ENCODE data around the gene MCFD2. TPM values are rescaled to one million over a fixed set of nuclear protein-coding genes. Genes with fewer than 3 reads are reported as not detected.

Gene MCFD2
- total and polyA plus RNA-seq, 2 donors (not counting 1 experiment from before 2014, with no cell fraction given) = 31.6 to 53.3 TPM

DNA sequence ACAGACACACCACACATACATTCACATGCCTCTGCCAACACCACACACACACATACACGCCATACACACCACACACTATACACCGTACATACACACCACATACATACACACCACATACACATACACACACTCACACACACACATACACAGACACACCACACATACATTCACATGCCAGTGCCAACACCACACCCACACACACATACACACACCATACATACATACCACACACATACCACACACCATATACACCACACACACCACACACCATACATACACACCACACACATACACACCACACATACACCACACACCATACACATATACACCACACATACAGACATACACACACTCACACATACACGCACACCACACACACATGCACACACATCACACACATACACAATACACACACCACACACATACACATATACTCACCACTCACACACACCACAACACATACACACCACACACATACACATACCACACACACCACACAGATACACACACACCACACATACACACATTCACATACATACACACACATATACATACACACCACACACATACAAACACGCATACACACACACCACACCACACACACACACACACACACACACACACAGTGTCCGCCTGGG lies 37.2 kb downstream of the MCFD2 start:
- DNase-seq (no peak), ATAC-seq (ENCODE audit: low read depth) (no peak)
- H3K9ac ChIP-seq (ENCODE audit: low read length) = no peak overlapping the region
- no peak overlapping the region for H3K27ac Mint-ChIP-seq
- ChIA-PET CTCF (no interaction called here), POLR2A (no interaction called here)
- TF ChIP-seq, protein P1, sequence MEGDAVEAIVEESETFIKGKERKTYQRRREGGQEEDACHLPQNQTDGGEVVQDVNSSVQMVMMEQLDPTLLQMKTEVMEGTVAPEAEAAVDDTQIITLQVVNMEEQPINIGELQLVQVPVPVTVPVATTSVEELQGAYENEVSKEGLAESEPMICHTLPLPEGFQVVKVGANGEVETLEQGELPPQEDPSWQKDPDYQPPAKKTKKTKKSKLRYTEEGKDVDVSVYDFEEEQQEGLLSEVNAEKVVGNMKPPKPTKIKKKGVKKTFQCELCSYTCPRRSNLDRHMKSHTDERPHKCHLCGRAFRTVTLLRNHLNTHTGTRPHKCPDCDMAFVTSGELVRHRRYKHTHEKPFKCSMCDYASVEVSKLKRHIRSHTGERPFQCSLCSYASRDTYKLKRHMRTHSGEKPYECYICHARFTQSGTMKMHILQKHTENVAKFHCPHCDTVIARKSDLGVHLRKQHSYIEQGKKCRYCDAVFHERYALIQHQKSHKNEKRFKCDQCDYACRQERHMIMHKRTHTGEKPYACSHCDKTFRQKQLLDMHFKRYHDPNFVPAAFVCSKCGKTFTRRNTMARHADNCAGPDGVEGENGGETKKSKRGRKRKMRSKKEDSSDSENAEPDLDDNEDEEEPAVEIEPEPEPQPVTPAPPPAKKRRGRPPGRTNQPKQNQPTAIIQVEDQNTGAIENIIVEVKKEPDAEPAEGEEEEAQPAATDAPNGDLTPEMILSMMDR (IDR thresholded peaks at IDR 0.05) = no peak
- TF ChIP-seq EZH2 (IDR thresholded peaks at IDR 0.05; ENCODE audit: borderline replicate concordance, insufficient read depth, low read depth, low read length, poor library complexity, severe bottlenecking) = no peak
- H3K27ac ChIP-seq (ENCODE audit: low read length in 2 of 2) = no peak overlapping the region
- H3K4me1 ChIP-seq (ENCODE audit: control insufficient read depth in 2 of 2, insufficient read depth in 2 of 2, low read length in 2 of 2) = no peaks in the 10 kb centered on the region
- H3K36me3 ChIP-seq (replicated peaks in 1 of 2; ENCODE audit: control extremely low read depth in 1 of 2, control insufficient read depth in 1 of 2, extremely low read depth in 1 of 2, insufficient read depth in 2 of 2, low read length in 1 of 2) = no peaks in the 10 kb centered on the region
- no peaks in the 10 kb centered on the region for H3K4me1 Mint-ChIP-seq
- no peaks in the 10 kb centered on the region for H3K79me2 ChIP-seq (ENCODE audit: control insufficient read depth, insufficient read depth, low read length)
- no peaks in the 10 kb centered on the region for H3K9me3 Mint-ChIP-seq (ENCODE audit: insufficient read depth)
- intact Hi-C loops (cut with micrococcal nuclease) = no loop called here
- no peak overlapping the region for H2AFZ ChIP-seq (ENCODE audit: insufficient read depth, low read depth, low read length, poor library complexity, severe bottlenecking)
- no peak overlapping the region for H3K4me2 ChIP-seq (replicated peaks; ENCODE audit: low read depth, low read length, poor library complexity, severe bottlenecking)
- peaks cover 0 to 3% (median under 1%) of the 10 kb centered on the region in 4 experiments for H3K27me3 ChIP-seq (replicated peaks in 1 of 4; ENCODE audit: control extremely low read depth in 1 of 4, control insufficient read depth in 3 of 4, insufficient read depth in 4 of 4, low read length in 3 of 4)
- H3K4me3 Mint-ChIP-seq = no peak overlapping the region
- 96% methylated on average over 4 of the region's 5 CpGs for WGBS (ENCODE audit: insufficient coverage)
- H3K9me3 ChIP-seq (ENCODE audit: control extremely low read depth in 1 of 3, control insufficient read depth in 2 of 3, insufficient read depth in 1 of 3, low read length in 2 of 3) = no peaks in the 10 kb centered on the region
- no peaks in the 10 kb centered on the region for H4K20me1 ChIP-seq (ENCODE audit: control insufficient read depth, insufficient read depth, low read length, poor library complexity, severe bottlenecking)
- no peak overlapping the region for H3K4me3 ChIP-seq (ENCODE audit: control extremely low read depth in 1 of 5, extremely low read depth in 1 of 5, insufficient read depth in 1 of 5, low read depth in 2 of 5, low read length in 4 of 5)
- peaks cover 10% of the 10 kb centered on the region for H3K27me3 Mint-ChIP-seq

DNA sequence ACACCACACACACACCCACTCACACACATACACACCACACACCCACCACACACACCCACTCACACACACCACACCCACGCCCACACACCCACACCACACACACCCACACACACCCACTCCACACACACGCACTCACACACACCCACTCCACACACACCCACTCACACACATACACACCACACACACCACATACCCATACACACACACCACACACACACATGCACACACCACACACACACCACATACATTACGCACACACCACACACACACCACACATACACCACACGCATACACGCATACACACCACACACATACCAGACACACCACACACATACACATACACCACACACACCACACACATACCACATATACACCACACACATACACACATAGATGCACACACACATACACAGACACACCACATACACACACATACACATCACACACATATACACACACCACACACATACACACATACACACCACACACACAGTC lies 37.9 kb downstream of the MCFD2 start:
- H3K27ac Mint-ChIP-seq = no peak overlapping the region
- H3K36me3 ChIP-seq (replicated peaks in 1 of 2; ENCODE audit: control extremely low read depth in 1 of 2, control insufficient read depth in 1 of 2, extremely low read depth in 1 of 2, insufficient read depth in 2 of 2, low read length in 1 of 2) = no peaks in the 10 kb centered on the region

More for the DNA sequence above, 37.9 kb downstream of the MCFD2 start:
- 91% methylated on average over 5 of the region's 5 CpGs for WGBS (ENCODE audit: insufficient coverage)
- Histone ChIP-seq H3K27ac (ENCODE audit: low read length in 2 of 2) (no peak overlapping the region), H2AFZ (ENCODE audit: insufficient read depth, low read depth, low read length, poor library complexity, severe bottlenecking) (no peak overlapping the region), H3K4me2 (replicated peaks; ENCODE audit: low read depth, low read length, poor library complexity, severe bottlenecking) (no peak overlapping the region), H3K27me3 (replicated peaks in 1 of 4; ENCODE audit: control extremely low read depth in 1 of 4, control insufficient read depth in 3 of 4, insufficient read depth in 4 of 4, low read length in 3 of 4) (peaks cover 0 to 9% (median 1%) of the 10 kb centered on the region in 4 experiments), H3K4me3 (ENCODE audit: control extremely low read depth in 1 of 5, extremely low read depth in 1 of 5, insufficient read depth in 1 of 5, low read depth in 2 of 5, low read length in 4 of 5) (no peak overlapping the region), H3K9ac (ENCODE audit: low read length) (no peak overlapping the region), H3K79me2 (ENCODE audit: control insufficient read depth, insufficient read depth, low read length) (no peaks in the 10 kb centered on the region), H3K9me3 (ENCODE audit: control extremely low read depth in 1 of 3, control insufficient read depth in 2 of 3, insufficient read depth in 1 of 3, low read length in 2 of 3) (no peaks in the 10 kb centered on the region), H3K4me1 (ENCODE audit: control insufficient read depth in 2 of 2, insufficient read depth in 2 of 2, low read length in 2 of 2) (no peaks in the 10 kb centered on the region), H4K20me1 (ENCODE audit: control insufficient read depth, insufficient read depth, low read length, poor library complexity, severe bottlenecking) (no peaks in the 10 kb centered on the region)
- ChIA-PET POLR2A (no interaction called here), CTCF (no interaction called here)
- H3K9me3 Mint-ChIP-seq (ENCODE audit: insufficient read depth) = no peaks in the 10 kb centered on the region
- ATAC-seq (ENCODE audit: low read depth) (no peak), DNase-seq (no peak)
- TF ChIP-seq, protein P1 (IDR thresholded peaks at IDR 0.05) = no peak
- TF ChIP-seq EZH2 (IDR thresholded peaks at IDR 0.05; ENCODE audit: borderline replicate concordance, insufficient read depth, low read depth, low read length, poor library complexity, severe bottlenecking) = no peak
- peaks cover 9% of the 10 kb centered on the region for H3K27me3 Mint-ChIP-seq
- no peaks in the 10 kb centered on the region for H3K4me1 Mint-ChIP-seq
- intact Hi-C loops (cut with micrococcal nuclease) = no loop called here
- H3K4me3 Mint-ChIP-seq = no peak overlapping the region

Data from B cell (primary cell).